ENCODE measurements around the gene CRKL. TPM values are rescaled to one million over a fixed set of nuclear protein-coding genes. Genes with fewer than 3 reads are reported as not detected.

Gene CRKL
- total RNA-seq, 1 donor from 2014 or later = 49.2 TPM

GRCh38 chr22:20912494-20912893 lies 4.7 kb upstream of the CRKL start:
- Mint-ChIP-seq H3K4me1 (ENCODE audit: low read depth) (peaks cover 9% of the 10 kb centered on the region), H3K27me3 (ENCODE audit: low read depth) (no peaks in the 10 kb centered on the region), H3K27ac (ENCODE audit: unreplicated experiment) (no peak overlapping the region), H3K36me3 (ENCODE audit: low read depth) (no peaks in the 10 kb centered on the region), H3K9me3 (ENCODE audit: low read depth) (no peaks in the 10 kb centered on the region), H3K4me3 (ENCODE audit: unreplicated experiment) (no peak overlapping the region)
- no peak for TF ChIP-seq CTCF (IDR thresholded peaks at IDR 0.05)
- DNase-seq (ENCODE audit: low spot score) = no peak

DNA sequence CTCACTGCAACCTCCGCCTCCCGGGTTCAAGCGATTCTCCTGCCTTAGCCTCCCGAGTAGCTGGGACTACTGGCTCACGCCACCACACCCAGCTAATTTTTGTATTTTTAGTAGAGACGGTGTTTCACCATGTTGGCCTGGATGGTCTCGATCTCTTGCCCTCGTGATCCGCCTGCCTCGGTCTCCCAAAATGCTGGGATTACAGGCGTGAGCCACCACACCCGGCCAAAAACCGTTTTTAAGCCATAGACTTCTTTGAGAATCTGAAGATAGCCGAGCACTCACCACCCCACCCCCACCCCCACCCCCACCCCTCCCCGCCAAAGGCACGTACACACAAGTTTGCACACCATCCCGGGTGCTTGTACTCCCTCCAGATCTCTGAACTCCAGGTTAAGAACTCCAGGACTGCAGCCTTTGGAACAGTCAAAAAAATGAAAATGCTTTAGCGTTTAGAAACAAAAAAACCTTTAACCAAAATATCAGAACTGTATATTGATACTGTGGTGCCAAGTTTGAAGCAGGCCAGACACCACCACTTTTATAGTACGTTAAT lies 1.5 kb downstream of the CRKL start:
- DNase-seq (ENCODE audit: low spot score) = no peak
- H3K36me3 Mint-ChIP-seq (ENCODE audit: low read depth) = no peaks in the 10 kb centered on the region
- peaks cover 39% of the 10 kb centered on the region for H3K4me1 Mint-ChIP-seq (ENCODE audit: low read depth)
- TF ChIP-seq CTCF (IDR thresholded peaks at IDR 0.05) = no peak
- peak overlapping the region; percentile 91 for H3K27ac Mint-ChIP-seq (ENCODE audit: unreplicated experiment)
- no peaks in the 10 kb centered on the region for H3K9me3 Mint-ChIP-seq (ENCODE audit: low read depth)
- peak overlapping the region; percentile 94 for H3K4me3 Mint-ChIP-seq (ENCODE audit: unreplicated experiment)
- H3K27me3 Mint-ChIP-seq (ENCODE audit: low read depth) = no peaks in the 10 kb centered on the region

DNA sequence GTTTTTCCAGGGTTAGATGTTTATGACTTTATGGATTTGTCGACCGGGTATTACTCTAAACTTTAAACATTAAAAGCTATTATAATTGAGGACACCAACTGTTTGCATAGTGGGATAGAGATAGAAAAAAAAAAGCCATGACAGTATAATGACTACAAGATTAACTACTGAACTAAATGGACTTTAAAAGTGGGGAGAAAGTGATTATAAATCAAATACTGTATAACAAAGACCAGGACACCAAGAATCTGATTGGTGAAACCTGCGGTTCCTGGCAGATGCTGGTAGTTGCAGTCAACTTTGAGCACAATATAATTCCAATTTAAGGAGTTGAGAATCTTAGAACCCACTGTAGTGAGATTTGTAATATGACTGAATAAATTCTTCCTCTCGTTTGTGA lies 2.5 kb downstream of the CRKL start:
- Mint-ChIP-seq H3K27me3 (ENCODE audit: low read depth) (no peaks in the 10 kb centered on the region), H3K27ac (ENCODE audit: unreplicated experiment) (peak overlapping the region; percentile 70), H3K4me3 (ENCODE audit: unreplicated experiment) (peak overlapping the region; percentile 94), H3K4me1 (ENCODE audit: low read depth) (peaks cover 43% of the 10 kb centered on the region), H3K9me3 (ENCODE audit: low read depth) (no peaks in the 10 kb centered on the region), H3K36me3 (ENCODE audit: low read depth) (no peaks in the 10 kb centered on the region)
- DNase-seq (ENCODE audit: low spot score) = no peak
- no peak for TF ChIP-seq CTCF (IDR thresholded peaks at IDR 0.05)

DNA sequence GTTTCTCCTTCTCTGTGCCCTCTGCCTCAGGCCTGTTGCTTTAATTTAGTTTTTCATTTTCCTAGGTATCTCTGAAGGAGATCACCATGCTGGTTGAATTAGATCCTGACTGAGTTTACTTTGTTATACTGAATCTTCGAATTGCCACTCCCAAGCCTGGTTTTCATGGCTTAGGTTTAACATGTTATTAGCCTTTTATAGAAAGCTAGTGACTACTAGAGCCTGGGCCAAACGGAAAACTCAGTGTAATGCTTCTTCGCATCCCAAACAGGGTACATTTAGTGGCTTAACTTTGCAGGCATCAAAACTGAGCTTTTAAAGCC lies 3.6 kb downstream of the CRKL start:
- no peak for TF ChIP-seq CTCF (IDR thresholded peaks at IDR 0.05)

GRCh38 chr22:20922141-20922751 lies 5.0 kb downstream of the CRKL start:
- TF ChIP-seq CTCF (IDR thresholded peaks at IDR 0.05) = no peak
- Mint-ChIP-seq H3K4me3 (ENCODE audit: unreplicated experiment) (no peak overlapping the region), H3K27me3 (ENCODE audit: low read depth) (no peaks in the 10 kb centered on the region), H3K4me1 (ENCODE audit: low read depth) (peaks cover 48% of the 10 kb centered on the region), H3K27ac (ENCODE audit: unreplicated experiment) (peak overlapping the region; percentile 80), H3K9me3 (ENCODE audit: low read depth) (no peaks in the 10 kb centered on the region), H3K36me3 (ENCODE audit: low read depth) (peaks cover 3% of the 10 kb centered on the region)
- no peak for DNase-seq (ENCODE audit: low spot score)

More for the DNA sequence above, 3.6 kb downstream of the CRKL start:
- Mint-ChIP-seq H3K4me3 (ENCODE audit: unreplicated experiment) (peak overlapping the region; percentile 94), H3K27me3 (ENCODE audit: low read depth) (no peaks in the 10 kb centered on the region), H3K4me1 (ENCODE audit: low read depth) (peaks cover 46% of the 10 kb centered on the region), H3K9me3 (ENCODE audit: low read depth) (no peaks in the 10 kb centered on the region), H3K27ac (ENCODE audit: unreplicated experiment) (peak overlapping the region; percentile 70), H3K36me3 (ENCODE audit: low read depth) (no peaks in the 10 kb centered on the region)
- no peak for DNase-seq (ENCODE audit: low spot score)

Data from chondrocyte (in vitro differentiated cells).